IPS-18c (cell line): ENCODE measurements around the gene TRAF5.
"Not testable (repeated sequence)": the region's sequence is repeated elsewhere in the genome, so short reads cannot be mapped to it uniquely, and the experiment has no call there.

Experiments
- H3K4me3 ChIP-seq: 2 replicates; pipeline ENCODE4 v1.7.0; 2013; ENCODE audit warnings: low read depth, mild to moderate bottlenecking, low read length, moderate library complexity; ENCODE audit not compliant: insufficient read depth
- H3K9me3 ChIP-seq: one replicate; pipeline ENCODE4 v1.6.1; 2013; ENCODE audit warnings: mild to moderate bottlenecking, low read length, moderate library complexity; ENCODE audit not compliant: control insufficient read depth, insufficient read depth

The TRAF5 gene

GRCh38 chr1:211382714-211383480 is 56.3 kb downstream of the TRAF5 start:
- H3K9me3 ChIP-seq = no peaks in the 10 kb centered on the region
- peak overlapping the region; percentile 80 for H3K4me3 ChIP-seq

GRCh38 chr1:211384524-211384923 is 57.9 kb downstream of the TRAF5 start:
- no peaks in the 10 kb centered on the region for H3K9me3 ChIP-seq
- no peak overlapping the region for H3K4me3 ChIP-seq

GRCh38 chr1:211386921-211387320 is 60.3 kb downstream of the TRAF5 start:
- Histone ChIP-seq H3K9me3 (no peaks in the 10 kb centered on the region), H3K4me3 (no peak overlapping the region)

GRCh38 chr1:211390829-211391228 is 64.2 kb downstream of the TRAF5 start:
- not testable (repeated sequence) for H3K4me3 ChIP-seq, H3K9me3 ChIP-seq

GRCh38 chr1:211393203-211393602 is 66.6 kb downstream of the TRAF5 start:
- Histone ChIP-seq H3K4me3 (no peak overlapping the region), H3K9me3 (no peaks in the 10 kb centered on the region)

- H3K4me3 ChIP-seq, H3K9me3 ChIP-seq: not testable (repeated sequence)
Measured at GRCh38 chr1:211398266-211398930, 71.8 kb downstream of the TRAF5 start.

GRCh38 chr1:211399851-211400393 is 73.3 kb downstream of the TRAF5 start:
- H3K9me3 ChIP-seq = not testable (repeated sequence)
- peak overlapping the region; percentile 24 for H3K4me3 ChIP-seq

GRCh38 chr1:211401751-211402150 is 75.1 kb downstream of the TRAF5 start:
- H3K9me3 ChIP-seq, H3K4me3 ChIP-seq: not testable (repeated sequence)

GRCh38 chr1:211406086-211406485 is 79.5 kb downstream of the TRAF5 start:
- not testable (repeated sequence) for H3K4me3 ChIP-seq, H3K9me3 ChIP-seq

GRCh38 chr1:211407749-211408148 is 81.1 kb downstream of the TRAF5 start:
- H3K4me3 ChIP-seq, H3K9me3 ChIP-seq: not testable (repeated sequence)

GRCh38 chr1:211411639-211412038 is 85.0 kb downstream of the TRAF5 start:
- H3K4me3 ChIP-seq = no peak overlapping the region
- H3K9me3 ChIP-seq = no peaks in the 10 kb centered on the region

- H3K4me3 ChIP-seq = no peak overlapping the region
Measured at GRCh38 chr1:211415700-211416099, 89.1 kb downstream of the TRAF5 start.

GRCh38 chr1:211416246-211416627 is 89.6 kb downstream of the TRAF5 start:
- not testable (repeated sequence) for H3K9me3 ChIP-seq, H3K4me3 ChIP-seq

More at GRCh38 chr1:211415700-211416099, 89.1 kb downstream of the TRAF5 start:
- no peaks in the 10 kb centered on the region for H3K9me3 ChIP-seq

GRCh38 chr1:211416628-211417323 is 90.1 kb downstream of the TRAF5 start:
- H3K4me3 ChIP-seq, H3K9me3 ChIP-seq: not testable (repeated sequence)

GRCh38 chr1:211420389-211420788 is 93.8 kb downstream of the TRAF5 start:
- peaks cover 4% of the 10 kb centered on the region for H3K9me3 ChIP-seq

GRCh38 chr1:211420845-211421454 is 94.3 kb downstream of the TRAF5 start:
- Histone ChIP-seq H3K4me3 (no peak overlapping the region), H3K9me3 (peaks cover 4% of the 10 kb centered on the region)

More at GRCh38 chr1:211420389-211420788, 93.8 kb downstream of the TRAF5 start:
- no peak overlapping the region for H3K4me3 ChIP-seq

GRCh38 chr1:211424018-211424417 is 97.4 kb downstream of the TRAF5 start:
- H3K9me3 ChIP-seq = peaks cover 4% of the 10 kb centered on the region
- no peak overlapping the region for H3K4me3 ChIP-seq
